ENCODE measurements around the gene ZNF575. TPM values are rescaled to one million over a fixed set of nuclear protein-coding genes. Genes with fewer than 3 reads are reported as not detected.

The ZNF575 gene
- total RNA-seq, 1 experiment from 2014 or later = 0.13 TPM

GRCh38 chr19:43582495-43582894 lies 49.5 kb downstream of the ZNF575 start:
- no peak for ATAC-seq
- Mint-ChIP-seq H3K27me3 (ENCODE audit: low read depth) (no peaks in the 10 kb centered on the region; the same call in 1 of the 2 replicates), H3K36me3 (peaks cover 7% of the 10 kb centered on the region; the same call in 1 of the 2 replicates), H3K4me1 (peaks cover 28% of the 10 kb centered on the region), H3K4me3 (no peak overlapping the region), H3K27ac (no peak overlapping the region), H3K9me3 (no peaks in the 10 kb centered on the region)
- POLR2A ChIA-PET = no interaction called here
- DNase-seq (ENCODE audit: low spot score) = no peak
- TF ChIP-seq IRF2 (CRISPR knock-in tag; IDR thresholded peaks at IDR 0.05; ENCODE audit: borderline replicate concordance, low read depth) = no peak
- TF ChIP-seq NFE2L1 (CRISPR knock-in tag; IDR thresholded peaks at IDR 0.05) = no peak
- TF ChIP-seq ETV6 (CRISPR knock-in tag; IDR thresholded peaks at IDR 0.05) = no peak
- TF ChIP-seq SMAD4 (CRISPR knock-in tag; IDR thresholded peaks at IDR 0.05) = no peak
- no peak for TF ChIP-seq RORB (CRISPR knock-in tag; IDR thresholded peaks at IDR 0.05)
- TF ChIP-seq ZBTB21 (CRISPR knock-in tag; IDR thresholded peaks at IDR 0.05; ENCODE audit: borderline replicate concordance) = no peak
- TF ChIP-seq RELA (CRISPR knock-in tag; IDR thresholded peaks at IDR 0.05; ENCODE audit: borderline replicate concordance) = no peak
- no peak for TF ChIP-seq FOXK1 (CRISPR knock-in tag; IDR thresholded peaks at IDR 0.05)
- no peak for TF ChIP-seq NFATC4 (CRISPR knock-in tag; IDR thresholded peaks at IDR 0.05)
- TF ChIP-seq ERG (CRISPR knock-in tag; IDR thresholded peaks at IDR 0.05) = no peak
- TF ChIP-seq ATF6 (CRISPR knock-in tag; IDR thresholded peaks at IDR 0.05) = no peak
- no peak for TF ChIP-seq ESRRA (CRISPR knock-in tag; IDR thresholded peaks at IDR 0.05; ENCODE audit: borderline replicate concordance)
- TF ChIP-seq CREB1 (CRISPR knock-in tag; IDR thresholded peaks at IDR 0.05) = no peak
- no peak for TF ChIP-seq NFYB (CRISPR knock-in tag; conservative IDR thresholded peaks at IDR 0.05; ENCODE audit: low read depth)
- TF ChIP-seq FOXJ3 (CRISPR knock-in tag; IDR thresholded peaks at IDR 0.05; ENCODE audit: borderline replicate concordance) = no peak
- TF ChIP-seq GRHL2 (CRISPR knock-in tag; IDR thresholded peaks at IDR 0.05; ENCODE audit: insufficient replicate concordance, severe bottlenecking) = no peak
- no peak for TF ChIP-seq ZNF423 (CRISPR knock-in tag; IDR thresholded peaks at IDR 0.05)
- TF ChIP-seq TCF7 (CRISPR knock-in tag; IDR thresholded peaks at IDR 0.05; ENCODE audit: low read depth) = no peak
- TF ChIP-seq USF2 (CRISPR knock-in tag; IDR thresholded peaks at IDR 0.05) = no peak
- CTCF ChIA-PET = interaction anchor here (1.4 to 8.3 kb wide), 4 partner anchors 12 to 135 kb away, joined by 3 to 53 read pairs (median 11); partner anchors contain the start of genes IRGQ and ZNF576

GRCh38 chr19:43584484-43584883 lies 51.5 kb downstream of the ZNF575 start:
- H3K9me3 Mint-ChIP-seq = no peaks in the 10 kb centered on the region
- no peak overlapping the region for H3K4me3 Mint-ChIP-seq
- DNase-seq (ENCODE audit: low spot score) = no peak
- no peaks in the 10 kb centered on the region; the same call in 1 of the 2 replicates for H3K27me3 Mint-ChIP-seq (ENCODE audit: low read depth)
- no peak for ATAC-seq
- POLR2A ChIA-PET = interaction anchor here (1.5 kb wide), 1 partner anchor 11 kb away, joined by 3 read pairs; the partner anchor contains the start of genes IRGQ and ZNF576
- H3K4me1 Mint-ChIP-seq = peaks cover 20% of the 10 kb centered on the region
- H3K27ac Mint-ChIP-seq = peak overlapping the region; percentile 66; the same call in 1 of the 2 replicates
- H3K36me3 Mint-ChIP-seq = peaks cover 13% of the 10 kb centered on the region; the same call in 1 of the 2 replicates
- CTCF ChIA-PET = interaction anchor here (0.6 to 8.3 kb wide), 7 partner anchors 10 to 84 kb away, joined by 3 to 53 read pairs (median 5); partner anchors contain the start of genes IRGQ, ZNF575 and ZNF576
- TF ChIP-seq ESRRA (CRISPR knock-in tag; IDR thresholded peaks at IDR 0.05; ENCODE audit: borderline replicate concordance) (no peak), GRHL2 (CRISPR knock-in tag; IDR thresholded peaks at IDR 0.05; ENCODE audit: insufficient replicate concordance, severe bottlenecking) (no peak), ZNF423 (CRISPR knock-in tag; IDR thresholded peaks at IDR 0.05) (no peak), MAX (CRISPR knock-in tag; IDR thresholded peaks at IDR 0.05) (no peak), FOXJ3 (CRISPR knock-in tag; IDR thresholded peaks at IDR 0.05; ENCODE audit: borderline replicate concordance) (no peak), GTF2I (CRISPR knock-in tag; conservative IDR thresholded peaks at IDR 0.05) (no peak), GABPB1 (CRISPR knock-in tag; IDR thresholded peaks at IDR 0.05) (no peak), ZSCAN18 (CRISPR knock-in tag; IDR thresholded peaks at IDR 0.05) (no peak), ERG (CRISPR knock-in tag; IDR thresholded peaks at IDR 0.05) (no peak), ZMAT4 (CRISPR knock-in tag; IDR thresholded peaks at IDR 0.05) (no peak), ZNF425 (CRISPR knock-in tag; conservative IDR thresholded peaks at IDR 0.05) (no peak), MYBL2 (CRISPR knock-in tag; IDR thresholded peaks at IDR 0.05) (no peak)

Measured in WTC11 (cell line).